ENCODE data around the gene VAC14.

DNA sequence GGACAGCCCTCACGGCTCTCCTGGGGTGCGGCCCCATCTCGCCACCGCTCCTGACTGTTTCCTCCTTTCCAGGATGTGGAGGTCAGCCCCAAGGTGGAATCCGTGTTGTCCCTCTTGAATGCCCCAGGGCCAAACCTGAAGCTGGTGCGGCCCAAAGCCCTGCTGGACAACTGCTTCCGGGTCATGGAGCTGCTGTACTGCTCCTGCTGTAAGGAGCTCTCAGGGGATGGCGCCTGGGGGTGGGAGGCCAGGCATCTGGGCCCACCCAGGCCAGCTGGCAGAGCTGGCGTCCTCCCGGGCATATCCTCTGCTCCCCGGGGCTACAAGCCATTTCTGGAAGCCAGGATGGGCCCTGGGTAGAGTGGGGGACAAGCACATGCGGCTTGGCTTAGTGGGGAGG lies 141.4 kb downstream of the VAC14 start:
- TF ChIP-seq, protein P1, sequence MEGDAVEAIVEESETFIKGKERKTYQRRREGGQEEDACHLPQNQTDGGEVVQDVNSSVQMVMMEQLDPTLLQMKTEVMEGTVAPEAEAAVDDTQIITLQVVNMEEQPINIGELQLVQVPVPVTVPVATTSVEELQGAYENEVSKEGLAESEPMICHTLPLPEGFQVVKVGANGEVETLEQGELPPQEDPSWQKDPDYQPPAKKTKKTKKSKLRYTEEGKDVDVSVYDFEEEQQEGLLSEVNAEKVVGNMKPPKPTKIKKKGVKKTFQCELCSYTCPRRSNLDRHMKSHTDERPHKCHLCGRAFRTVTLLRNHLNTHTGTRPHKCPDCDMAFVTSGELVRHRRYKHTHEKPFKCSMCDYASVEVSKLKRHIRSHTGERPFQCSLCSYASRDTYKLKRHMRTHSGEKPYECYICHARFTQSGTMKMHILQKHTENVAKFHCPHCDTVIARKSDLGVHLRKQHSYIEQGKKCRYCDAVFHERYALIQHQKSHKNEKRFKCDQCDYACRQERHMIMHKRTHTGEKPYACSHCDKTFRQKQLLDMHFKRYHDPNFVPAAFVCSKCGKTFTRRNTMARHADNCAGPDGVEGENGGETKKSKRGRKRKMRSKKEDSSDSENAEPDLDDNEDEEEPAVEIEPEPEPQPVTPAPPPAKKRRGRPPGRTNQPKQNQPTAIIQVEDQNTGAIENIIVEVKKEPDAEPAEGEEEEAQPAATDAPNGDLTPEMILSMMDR (IDR thresholded peaks at IDR 0.05) = no peak
- no peak for TF ChIP-seq POLR2A (IDR thresholded peaks at IDR 0.05)

All from lower leg skin (tissue), 3 donors.